ENCODE data around the gene SUSD2.
"Not testable (repeated sequence)": the region's sequence is repeated elsewhere in the genome, so short reads cannot be mapped to it uniquely, and the experiment has no call there.

The SUSD2 gene

DNA sequence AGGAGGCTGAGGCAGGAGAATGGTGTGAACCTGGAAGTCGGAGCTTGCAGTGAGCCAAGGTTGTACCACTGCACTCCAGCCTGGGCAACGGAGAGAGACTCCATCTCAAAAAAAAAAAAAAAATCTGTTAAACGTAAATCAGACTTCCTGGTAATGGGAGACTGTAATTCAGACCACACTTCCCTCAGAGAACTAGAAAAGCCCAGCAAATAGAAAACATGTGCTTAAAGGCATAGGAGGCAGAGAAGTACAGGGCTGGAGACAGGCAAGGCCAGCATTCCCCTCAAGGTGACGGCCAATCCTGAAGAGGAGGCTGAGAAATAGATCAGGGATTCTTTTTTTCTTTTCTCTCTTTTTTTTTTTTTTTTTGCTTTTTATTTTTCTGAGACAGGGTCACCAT lies 55.4 kb downstream of the SUSD2 start:
- Mint-ChIP-seq H3K9me3 (no peaks in the 10 kb centered on the region), H3K36me3 (ENCODE audit: low read depth) (no peaks in the 10 kb centered on the region), H3K27me3 (ENCODE audit: low read depth) (no peaks in the 10 kb centered on the region), H3K27ac (peak overlapping the region; percentile 29 to 67 (median 39)), H3K4me3 (no peak overlapping the region), H3K4me1 (peaks cover 5% of the 10 kb centered on the region)
- TF ChIP-seq, protein P1, sequence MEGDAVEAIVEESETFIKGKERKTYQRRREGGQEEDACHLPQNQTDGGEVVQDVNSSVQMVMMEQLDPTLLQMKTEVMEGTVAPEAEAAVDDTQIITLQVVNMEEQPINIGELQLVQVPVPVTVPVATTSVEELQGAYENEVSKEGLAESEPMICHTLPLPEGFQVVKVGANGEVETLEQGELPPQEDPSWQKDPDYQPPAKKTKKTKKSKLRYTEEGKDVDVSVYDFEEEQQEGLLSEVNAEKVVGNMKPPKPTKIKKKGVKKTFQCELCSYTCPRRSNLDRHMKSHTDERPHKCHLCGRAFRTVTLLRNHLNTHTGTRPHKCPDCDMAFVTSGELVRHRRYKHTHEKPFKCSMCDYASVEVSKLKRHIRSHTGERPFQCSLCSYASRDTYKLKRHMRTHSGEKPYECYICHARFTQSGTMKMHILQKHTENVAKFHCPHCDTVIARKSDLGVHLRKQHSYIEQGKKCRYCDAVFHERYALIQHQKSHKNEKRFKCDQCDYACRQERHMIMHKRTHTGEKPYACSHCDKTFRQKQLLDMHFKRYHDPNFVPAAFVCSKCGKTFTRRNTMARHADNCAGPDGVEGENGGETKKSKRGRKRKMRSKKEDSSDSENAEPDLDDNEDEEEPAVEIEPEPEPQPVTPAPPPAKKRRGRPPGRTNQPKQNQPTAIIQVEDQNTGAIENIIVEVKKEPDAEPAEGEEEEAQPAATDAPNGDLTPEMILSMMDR (IDR thresholded peaks at IDR 0.05; ENCODE audit: unreplicated experiment in 3 of 3), result no peak

GRCh38 chr22:24238101-24238694 lies 56.9 kb downstream of the SUSD2 start:
- H3K36me3 Mint-ChIP-seq (ENCODE audit: low read depth), result not testable (repeated sequence)

More at GRCh38 chr22:24238101-24238694, 56.9 kb downstream of the SUSD2 start:
- peaks cover 15% of the 10 kb centered on the region for H3K4me1 Mint-ChIP-seq
- not testable (repeated sequence) for H3K9me3 Mint-ChIP-seq; H3K27ac Mint-ChIP-seq; H3K27me3 Mint-ChIP-seq (ENCODE audit: low read depth); H3K4me3 Mint-ChIP-seq

Measured in nephron (organoid).